Left ventricle myocardium inferior (tissue), 1 donor: ENCODE results near the gene ADNP2. TPM values are rescaled to one million over a fixed set of nuclear protein-coding genes. Genes with fewer than 3 reads are reported as not detected.

Experiments
- DNase-seq: peaks from one replicate; pipeline ENCODE4 v3.0.0-alpha.2; 2020
- H3K27ac ChIP-seq: fragments of 200-600 bp; replicated peaks from 2 replicates; pipeline ENCODE4 v1.8.0; 2021
- H3K27me3 ChIP-seq: fragments of 200-600 bp; 2 replicates; pipeline ENCODE4 v1.8.0; 2021; ENCODE audit warnings: low read depth
- H3K36me3 ChIP-seq: fragments of 200-600 bp; 2 replicates; pipeline ENCODE4 v1.8.0; 2021
- H3K4me1 ChIP-seq: fragments of 200-600 bp; 2 replicates; pipeline ENCODE4 v1.8.0; 2021
- H3K4me3 ChIP-seq: fragments of 200-600 bp; 2 replicates; pipeline ENCODE4 v1.8.0; 2021; ENCODE audit warnings: mild to moderate bottlenecking, moderate library complexity
- H3K9me3 ChIP-seq: fragments of 200-600 bp; replicated peaks from 2 replicates; pipeline ENCODE4 v1.8.0; 2021
- intact Hi-C: fragments of 100-400 bp; cut with micrococcal nuclease; formaldehyde crosslinking; loops from one replicate; pipeline ENCODE4 v1.11.0; 2022
- total RNA-seq: library from RNA; stranded (reverse); fragmentation: NEBNext Ultra II Directional; extraction: Animal tissue kit (Norgen Biotek cat#: 25700); gene quantifications from one replicate; pipeline ENCODE4 v1.2.1, GENCODE V29; 2021
- TF ChIP-seq, protein P1 (sequence below): fragments of 200-600 bp; IDR thresholded peaks from 2 replicates; pipeline ENCODE4 v1.8.0; 2021; ENCODE audit warnings: antibody characterized with exemption, mild to moderate bottlenecking, borderline replicate concordance
- donor health status: DM: no; HTN: yes; CAD: no; lungs with severe emphysema.

ADNP2 gene
- total RNA-seq, 1 donor from 2014 or later: 7.5 TPM

- no peaks in the 10 kb centered on the region for H3K27me3 ChIP-seq
- no peaks in the 10 kb centered on the region for H3K4me1 ChIP-seq
- H3K27ac ChIP-seq: no peak overlapping the region
- DNase-seq: no peak
- no peak overlapping the region for H3K4me3 ChIP-seq
- H3K36me3 ChIP-seq: peaks cover 12% of the 10 kb centered on the region
- intact Hi-C loops: no loop called here
- TF ChIP-seq, protein P1, sequence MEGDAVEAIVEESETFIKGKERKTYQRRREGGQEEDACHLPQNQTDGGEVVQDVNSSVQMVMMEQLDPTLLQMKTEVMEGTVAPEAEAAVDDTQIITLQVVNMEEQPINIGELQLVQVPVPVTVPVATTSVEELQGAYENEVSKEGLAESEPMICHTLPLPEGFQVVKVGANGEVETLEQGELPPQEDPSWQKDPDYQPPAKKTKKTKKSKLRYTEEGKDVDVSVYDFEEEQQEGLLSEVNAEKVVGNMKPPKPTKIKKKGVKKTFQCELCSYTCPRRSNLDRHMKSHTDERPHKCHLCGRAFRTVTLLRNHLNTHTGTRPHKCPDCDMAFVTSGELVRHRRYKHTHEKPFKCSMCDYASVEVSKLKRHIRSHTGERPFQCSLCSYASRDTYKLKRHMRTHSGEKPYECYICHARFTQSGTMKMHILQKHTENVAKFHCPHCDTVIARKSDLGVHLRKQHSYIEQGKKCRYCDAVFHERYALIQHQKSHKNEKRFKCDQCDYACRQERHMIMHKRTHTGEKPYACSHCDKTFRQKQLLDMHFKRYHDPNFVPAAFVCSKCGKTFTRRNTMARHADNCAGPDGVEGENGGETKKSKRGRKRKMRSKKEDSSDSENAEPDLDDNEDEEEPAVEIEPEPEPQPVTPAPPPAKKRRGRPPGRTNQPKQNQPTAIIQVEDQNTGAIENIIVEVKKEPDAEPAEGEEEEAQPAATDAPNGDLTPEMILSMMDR: no peak
- no peaks in the 10 kb centered on the region for H3K9me3 ChIP-seq
These were observed 20.8 kb downstream of the ADNP2 start for GRCh38 chr18:80129672-80130367.

DNA sequence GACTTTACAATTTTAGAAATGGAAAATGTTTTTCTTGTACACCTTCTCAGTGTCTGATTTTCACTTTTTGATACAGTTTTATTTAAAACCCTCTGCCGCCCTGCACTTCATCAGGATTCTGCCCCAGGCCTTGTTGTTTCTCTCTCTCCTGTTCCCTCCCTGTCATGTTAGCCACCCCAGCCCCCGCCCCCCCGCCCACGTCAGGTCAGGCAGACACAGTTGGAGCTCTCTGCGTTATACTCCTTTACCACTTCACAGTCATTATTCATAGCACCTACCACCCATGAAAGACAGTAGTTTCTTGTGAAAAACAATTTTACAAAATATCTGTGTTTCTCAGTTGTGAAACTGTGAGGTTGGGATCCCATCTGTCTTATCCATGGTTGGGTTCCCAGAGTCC is 21.5 kb downstream of the ADNP2 start:
- H3K9me3 ChIP-seq: no peaks in the 10 kb centered on the region

GRCh38 chr18:80132180-80132812 is 23.2 kb downstream of the ADNP2 start:
- Histone ChIP-seq H3K27me3 (no peaks in the 10 kb centered on the region), H3K4me3 (no peak overlapping the region), H3K4me1 (no peaks in the 10 kb centered on the region), H3K27ac (no peak overlapping the region), H3K9me3 (no peaks in the 10 kb centered on the region), H3K36me3 (peaks cover 37% of the 10 kb centered on the region)
- intact Hi-C loops: no loop called here
- no peak for DNase-seq
- TF ChIP-seq, protein P1: no peak

More for the DNA sequence above, 21.5 kb downstream of the ADNP2 start:
- Histone ChIP-seq H3K4me1 (no peaks in the 10 kb centered on the region), H3K36me3 (peaks cover 20% of the 10 kb centered on the region), H3K27ac (no peak overlapping the region), H3K27me3 (no peaks in the 10 kb centered on the region), H3K4me3 (no peak overlapping the region)
- no peak for DNase-seq
- intact Hi-C loops: no loop called here
- TF ChIP-seq, protein P1: no peak

- Histone ChIP-seq H3K36me3 (peaks cover 46% of the 10 kb centered on the region), H3K4me3 (no peak overlapping the region), H3K9me3 (no peaks in the 10 kb centered on the region), H3K4me1 (no peaks in the 10 kb centered on the region), H3K27me3 (no peaks in the 10 kb centered on the region), H3K27ac (no peak overlapping the region)
- intact Hi-C loops: no loop called here
- DNase-seq: no peak
- TF ChIP-seq, protein P1: no peak
These were observed 24.1 kb downstream of the ADNP2 start for GRCh38 chr18:80133124-80133523.

DNA sequence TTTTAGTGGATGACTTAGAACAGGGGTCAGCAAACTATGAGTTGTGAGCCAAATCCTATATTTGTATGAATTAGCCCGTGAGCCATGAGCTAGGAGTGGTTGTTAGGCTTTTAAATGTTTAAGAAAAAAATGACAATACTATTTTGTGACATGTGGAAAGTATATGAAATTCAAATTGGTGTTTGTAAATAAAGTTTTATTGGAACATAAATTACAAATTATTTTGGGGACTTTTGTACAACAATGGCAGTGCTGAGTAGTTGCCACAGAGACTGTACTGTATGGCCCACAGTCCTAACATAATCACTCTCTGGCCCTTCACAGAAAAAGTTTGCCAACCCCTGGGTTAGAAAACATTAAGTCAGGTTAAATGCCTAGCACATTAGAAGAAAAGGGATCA is 26.1 kb downstream of the ADNP2 start:
- no peak overlapping the region for H3K4me3 ChIP-seq
- H3K4me1 ChIP-seq: no peaks in the 10 kb centered on the region
- H3K27ac ChIP-seq: no peak overlapping the region
- no peaks in the 10 kb centered on the region for H3K27me3 ChIP-seq
- H3K9me3 ChIP-seq: no peaks in the 10 kb centered on the region
- H3K36me3 ChIP-seq: peaks cover 64% of the 10 kb centered on the region
- intact Hi-C loops: no loop called here
- TF ChIP-seq, protein P1: no peak
- no peak for DNase-seq
